Rectal smooth muscle tissue (tissue), 1 donor: Measurements from ENCODE around the gene ACIN1.

Source experiments
- H3K27ac ChIP-seq: one replicate; pipeline ENCODE4 v1.7.0; 2013; ENCODE audit warnings: low read depth, low read length, inconsistent platforms
- H3K27me3 ChIP-seq: one replicate; pipeline ENCODE4 v1.7.0; 2013; ENCODE audit warnings: low read length; ENCODE audit not compliant: control insufficient read depth, insufficient read depth
- H3K36me3 ChIP-seq: one replicate; pipeline ENCODE4 v1.7.0; 2013; ENCODE audit warnings: low read length; ENCODE audit not compliant: control insufficient read depth, insufficient read depth
- H3K4me1 ChIP-seq: one replicate; pipeline ENCODE4 v1.7.0; 2013; ENCODE audit warnings: low read length; ENCODE audit not compliant: control insufficient read depth, insufficient read depth
- H3K4me3 ChIP-seq: one replicate; pipeline ENCODE4 v1.7.0; 2013; ENCODE audit warnings: low read length
- H3K9ac ChIP-seq: one replicate; pipeline ENCODE4 v1.7.0; 2013; ENCODE audit warnings: low read length

The ACIN1 gene

DNA sequence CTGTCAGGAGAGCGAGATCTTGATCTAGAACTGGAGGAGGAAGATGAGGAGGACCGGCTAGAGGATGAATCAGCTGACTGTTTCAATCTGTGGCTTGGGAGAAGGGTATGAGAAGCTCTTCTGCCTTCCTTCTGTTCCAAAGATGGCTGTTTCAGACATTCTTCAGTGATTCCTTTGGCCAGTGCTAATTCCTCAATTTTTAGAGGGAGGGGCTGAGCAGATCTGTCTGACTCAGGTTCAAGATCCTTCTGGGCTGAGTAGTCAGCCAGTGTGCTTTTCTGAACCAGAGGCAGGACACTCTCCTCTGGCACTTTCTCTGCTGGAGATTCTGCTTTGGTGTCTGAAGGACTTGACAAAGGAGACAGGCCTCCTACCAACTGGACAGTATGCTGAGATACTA, 15.2 kb downstream of the ACIN1 start:
- no peak overlapping the region for H3K4me3 ChIP-seq
- peaks cover 49% of the 10 kb centered on the region for H3K36me3 ChIP-seq
- no peak overlapping the region for H3K9ac ChIP-seq
- H3K27me3 ChIP-seq = no peaks in the 10 kb centered on the region
- no peaks in the 10 kb centered on the region for H3K4me1 ChIP-seq
- no peak overlapping the region for H3K27ac ChIP-seq

DNA sequence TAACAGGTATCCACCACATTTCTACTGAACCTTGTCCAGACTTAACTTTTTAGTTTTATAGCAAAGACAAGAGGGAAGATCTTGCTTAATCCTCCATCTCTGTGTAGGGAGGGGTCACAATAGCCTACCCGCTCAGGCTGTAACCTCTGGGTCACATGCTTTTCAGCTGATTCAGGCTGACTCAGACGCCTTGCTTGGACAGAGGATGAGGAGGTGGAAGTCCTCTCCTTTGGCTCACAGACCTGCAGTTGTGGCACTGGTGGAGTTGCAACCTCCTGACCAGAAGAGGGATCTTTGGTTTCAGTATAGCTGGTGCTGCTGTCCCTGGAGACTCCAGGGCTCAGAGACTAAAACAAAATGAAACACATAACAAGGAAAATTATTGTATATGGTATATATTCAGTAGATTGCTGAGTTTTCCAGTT, 16.2 kb downstream of the ACIN1 start:
- H3K4me3 ChIP-seq = no peak overlapping the region
- H3K27me3 ChIP-seq = no peaks in the 10 kb centered on the region
- no peak overlapping the region for H3K9ac ChIP-seq
- H3K36me3 ChIP-seq = peaks cover 52% of the 10 kb centered on the region
- no peaks in the 10 kb centered on the region for H3K4me1 ChIP-seq
- no peak overlapping the region for H3K27ac ChIP-seq

DNA sequence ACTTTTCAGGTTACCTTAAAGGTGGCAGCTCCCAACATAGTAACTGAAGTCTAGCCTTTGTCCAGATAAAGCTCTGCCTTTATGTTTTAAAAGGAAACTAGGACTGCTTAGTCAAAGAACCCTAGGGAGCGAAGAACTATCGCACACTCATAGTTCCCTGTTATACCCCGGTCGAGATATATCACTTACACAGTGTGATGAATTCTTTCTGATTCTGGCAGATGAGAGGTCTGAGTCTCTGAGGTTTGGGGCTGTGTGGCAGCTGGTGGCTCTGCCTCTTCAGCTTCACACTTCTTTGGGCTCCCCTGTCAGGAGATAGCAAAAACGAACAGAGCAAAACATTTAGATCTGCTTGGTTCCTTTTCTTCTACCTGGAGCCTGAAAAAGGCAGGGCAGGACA, 17.0 kb downstream of the ACIN1 start:
- H3K9ac ChIP-seq = no peak overlapping the region
- H3K27ac ChIP-seq = no peak overlapping the region
- no peaks in the 10 kb centered on the region for H3K27me3 ChIP-seq
- H3K4me3 ChIP-seq = no peak overlapping the region
- H3K36me3 ChIP-seq = peaks cover 53% of the 10 kb centered on the region
- no peaks in the 10 kb centered on the region for H3K4me1 ChIP-seq

DNA sequence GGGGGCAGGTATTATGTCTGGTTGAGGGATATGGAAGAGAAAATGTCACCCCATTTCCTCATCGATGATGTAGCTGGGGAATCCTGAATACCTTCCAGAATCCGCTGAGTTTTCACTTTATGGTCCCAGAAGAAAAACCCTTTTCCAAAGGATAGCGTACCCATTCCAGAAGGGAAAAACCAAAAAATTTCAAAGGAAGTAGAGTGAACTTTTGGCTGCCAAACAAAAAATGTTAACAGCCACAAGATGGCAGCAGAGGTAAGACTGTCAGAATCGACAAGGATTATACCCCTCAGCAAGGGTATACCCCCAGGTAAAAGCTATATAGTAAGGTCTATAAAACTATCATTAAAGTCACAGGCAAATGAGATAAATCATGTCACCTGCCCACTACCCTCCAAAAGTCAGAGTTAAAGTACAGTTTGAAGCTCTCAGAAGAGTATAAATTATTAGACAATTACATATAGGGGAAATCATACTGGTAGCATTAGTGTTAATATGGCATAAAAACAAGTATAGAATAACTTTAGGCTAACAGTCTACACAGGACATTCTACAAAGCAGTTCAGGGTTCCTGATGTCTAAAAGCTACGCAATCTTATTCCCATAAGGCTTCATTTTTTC, 18.0 kb downstream of the ACIN1 start:
- Histone ChIP-seq H3K27me3 (no peaks in the 10 kb centered on the region), H3K27ac (no peak overlapping the region), H3K4me1 (peaks cover 7% of the 10 kb centered on the region), H3K4me3 (no peak overlapping the region), H3K36me3 (peaks cover 55% of the 10 kb centered on the region), H3K9ac (no peak overlapping the region)

DNA sequence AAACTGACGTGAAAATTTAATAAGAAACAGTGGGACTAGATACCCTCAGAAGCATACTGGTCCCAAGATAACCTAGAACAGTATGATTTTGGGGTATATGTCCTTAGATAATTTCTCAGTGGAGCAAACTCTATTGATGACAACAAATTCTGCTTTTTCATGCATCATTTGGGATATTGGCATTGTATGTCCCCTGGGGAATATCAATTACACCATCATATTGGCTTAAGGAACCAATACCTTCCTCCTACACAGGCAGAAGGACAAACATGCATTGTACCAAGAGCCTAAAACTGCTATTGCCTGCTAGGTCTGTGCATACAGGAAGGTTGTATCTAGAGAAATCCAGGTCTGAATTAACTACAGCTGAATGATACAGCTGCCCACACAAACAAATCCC, 20.0 kb downstream of the ACIN1 start:
- H3K27ac ChIP-seq = no peak overlapping the region
- H3K4me3 ChIP-seq = no peak overlapping the region
- peaks cover 41% of the 10 kb centered on the region for H3K36me3 ChIP-seq
- peaks cover 16% of the 10 kb centered on the region for H3K4me1 ChIP-seq
- no peaks in the 10 kb centered on the region for H3K27me3 ChIP-seq
- no peak overlapping the region for H3K9ac ChIP-seq

DNA sequence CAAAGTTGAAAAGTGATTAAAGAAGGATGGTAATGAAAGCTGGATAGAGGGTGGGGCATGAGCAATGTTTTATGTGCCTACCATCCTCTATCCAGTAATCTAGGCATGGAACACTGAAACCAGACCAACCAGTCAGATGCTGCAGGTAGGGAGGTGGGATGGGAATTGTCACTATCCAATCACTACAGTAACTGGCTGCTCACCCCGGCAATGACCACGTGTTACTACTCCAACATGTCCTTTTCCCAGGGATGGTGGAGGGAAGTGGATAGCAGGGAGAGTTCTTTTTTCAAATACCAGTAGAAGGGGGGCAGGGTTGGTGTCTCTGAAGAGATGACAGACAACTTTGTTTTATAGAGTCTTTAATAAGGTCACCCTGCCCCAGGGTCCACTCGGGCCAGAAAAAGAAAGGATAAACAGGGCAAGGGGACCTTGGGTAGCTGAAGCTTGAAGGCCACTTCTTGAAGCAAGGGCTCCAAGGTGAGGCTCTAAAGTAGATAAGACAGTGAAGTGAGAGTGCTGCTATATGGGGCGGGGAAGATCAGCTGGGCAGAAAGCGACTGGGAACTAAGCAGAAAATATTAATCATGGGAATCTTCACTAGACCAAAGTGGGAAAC, 22.9 kb downstream of the ACIN1 start:
- H3K4me3 ChIP-seq = peak overlapping the region; percentile 77
- peaks cover 33% of the 10 kb centered on the region for H3K36me3 ChIP-seq

DNA sequence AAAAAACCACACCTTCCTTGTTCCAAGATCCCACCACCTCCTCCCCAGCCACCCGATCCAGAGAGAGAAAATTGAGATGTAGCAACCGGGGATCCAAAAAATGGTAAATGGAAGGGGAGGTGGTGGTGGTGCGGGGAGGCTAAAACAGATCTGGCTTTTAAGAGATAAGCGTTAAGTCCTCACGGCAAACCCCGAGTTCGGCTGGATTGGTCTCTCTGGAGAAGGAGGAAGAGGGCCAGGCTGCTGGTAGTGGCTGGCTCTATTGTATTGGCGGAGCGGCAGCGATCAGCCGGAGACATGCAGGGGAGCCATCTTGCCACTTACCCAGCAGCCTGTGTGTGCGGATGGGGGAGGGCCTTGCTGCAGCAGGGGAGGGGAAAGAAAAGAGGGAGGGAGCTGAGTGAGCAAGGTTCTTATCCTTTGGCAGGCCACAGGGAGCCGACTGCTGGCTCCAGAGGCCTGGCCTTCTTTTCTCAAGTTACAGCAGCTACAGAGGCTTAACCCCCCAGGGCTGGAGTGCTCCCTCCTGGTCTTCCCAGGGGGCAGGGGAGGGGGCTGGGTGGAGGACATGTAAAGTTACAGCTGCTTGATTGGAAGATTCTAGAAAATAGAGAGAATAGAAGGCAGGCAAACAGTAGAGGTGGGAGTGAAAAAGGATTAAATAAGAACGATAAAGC, 23.6 kb downstream of the ACIN1 start:
- Histone ChIP-seq H3K4me1 (peaks cover 16% of the 10 kb centered on the region), H3K27ac (peak overlapping the region; percentile 75), H3K4me3 (peak overlapping the region; percentile 77), H3K36me3 (peaks cover 35% of the 10 kb centered on the region), H3K27me3 (no peaks in the 10 kb centered on the region), H3K9ac (peak overlapping the region; percentile 29)

More for the DNA sequence above, 22.9 kb downstream of the ACIN1 start:
- Histone ChIP-seq H3K9ac (peak overlapping the region; percentile 29), H3K27me3 (no peaks in the 10 kb centered on the region), H3K27ac (peak overlapping the region; percentile 75), H3K4me1 (peaks cover 16% of the 10 kb centered on the region)

DNA sequence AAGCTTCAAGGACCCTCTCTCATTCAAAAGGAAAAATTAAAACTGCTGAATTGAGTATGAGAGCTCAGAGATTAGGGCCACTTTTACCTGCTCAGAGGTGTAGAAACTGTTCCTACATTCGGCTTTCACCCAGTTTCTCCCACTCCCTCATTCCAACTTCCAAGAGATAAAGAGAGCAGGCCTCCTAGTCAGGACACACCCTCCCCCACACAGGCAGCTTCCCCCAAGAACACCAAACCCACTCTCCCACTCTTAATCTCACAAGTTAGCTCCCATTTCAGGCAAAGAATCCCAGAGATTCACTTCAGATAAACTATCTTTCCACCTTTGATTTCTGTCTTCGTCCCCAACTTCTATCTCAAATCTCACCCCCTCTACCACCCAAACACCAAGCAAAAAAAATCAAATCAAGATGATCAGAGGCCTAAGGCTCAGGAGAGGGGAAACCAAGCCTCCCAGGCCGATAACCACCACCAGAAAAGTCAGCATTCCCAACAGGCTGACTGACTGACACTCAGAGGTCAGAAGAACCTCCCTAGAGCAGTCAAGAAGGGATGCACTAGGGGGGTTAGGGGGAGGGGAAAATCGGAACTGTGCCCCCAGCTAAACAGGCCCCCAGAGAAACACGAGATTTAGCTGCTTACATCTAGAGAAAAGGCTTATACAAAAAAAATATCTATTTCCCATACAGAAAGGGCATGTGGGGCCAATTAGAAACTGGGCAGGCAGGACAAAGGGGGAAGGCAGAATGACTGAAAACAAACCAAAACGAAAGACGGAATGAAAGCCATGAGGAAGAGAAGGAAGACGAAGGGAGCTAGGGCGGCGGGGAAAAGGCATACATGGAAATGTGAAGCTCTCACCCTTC, 24.4 kb downstream of the ACIN1 start:
- Histone ChIP-seq H3K36me3 (peaks cover 37% of the 10 kb centered on the region), H3K27me3 (no peaks in the 10 kb centered on the region), H3K9ac (no peak overlapping the region), H3K4me1 (peaks cover 16% of the 10 kb centered on the region), H3K27ac (peak overlapping the region; percentile 75), H3K4me3 (peak overlapping the region; percentile 77)

DNA sequence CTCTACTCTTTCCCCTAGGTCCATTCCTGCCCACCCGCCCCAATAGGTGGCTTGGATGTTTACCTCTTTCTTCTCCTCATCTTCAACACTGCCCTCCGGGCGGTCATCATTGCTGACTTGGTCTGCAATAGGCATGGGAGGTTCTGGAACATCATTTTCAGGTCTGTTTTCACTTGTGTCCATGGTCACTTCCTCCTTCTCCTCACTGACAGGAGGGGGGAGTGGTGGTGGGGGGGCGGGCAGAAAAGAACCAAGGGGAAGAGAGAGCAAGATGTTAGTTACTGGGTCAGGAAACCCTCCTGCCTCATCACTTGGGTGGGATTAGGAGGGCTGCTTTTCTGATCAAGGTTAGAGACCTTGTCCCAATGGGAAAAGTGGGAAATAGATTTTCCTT, 25.5 kb downstream of the ACIN1 start:
- H3K4me1 ChIP-seq = peaks cover 16% of the 10 kb centered on the region
- no peaks in the 10 kb centered on the region for H3K27me3 ChIP-seq
- no peak overlapping the region for H3K4me3 ChIP-seq
- H3K27ac ChIP-seq = no peak overlapping the region
- H3K36me3 ChIP-seq = peaks cover 34% of the 10 kb centered on the region
- no peak overlapping the region for H3K9ac ChIP-seq

DNA sequence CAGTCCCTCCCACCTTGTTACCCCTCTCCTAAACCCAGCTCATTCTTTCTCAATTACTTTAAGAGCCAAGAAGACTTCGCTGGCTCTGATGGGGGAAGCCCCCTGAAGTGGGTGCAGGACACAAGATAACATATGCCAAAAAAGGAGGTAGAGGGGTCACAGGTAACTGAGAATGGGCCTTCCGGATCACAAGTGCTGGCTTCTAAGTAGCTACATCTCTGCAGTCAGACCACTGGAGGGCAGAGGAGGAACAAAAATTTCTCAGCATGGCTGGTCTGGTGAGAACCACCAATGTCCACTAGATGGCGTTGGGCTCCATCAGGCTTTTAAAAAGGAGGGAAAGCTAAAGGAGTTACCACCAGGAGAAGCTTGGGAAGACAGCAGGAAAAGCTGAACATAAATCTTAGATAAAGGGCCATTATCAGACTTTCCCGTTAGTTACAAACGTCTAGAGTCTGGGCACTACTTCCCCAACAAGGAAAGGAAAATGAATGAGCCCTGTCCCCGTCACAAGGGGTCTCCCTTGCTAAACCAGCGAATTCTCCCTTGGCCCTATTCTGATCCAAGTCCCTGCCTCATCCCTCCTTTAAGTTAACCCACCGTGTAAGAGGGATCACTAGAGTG, 26.0 kb downstream of the ACIN1 start:
- Histone ChIP-seq H3K27ac (no peak overlapping the region), H3K27me3 (no peaks in the 10 kb centered on the region), H3K36me3 (peaks cover 39% of the 10 kb centered on the region), H3K4me3 (no peak overlapping the region), H3K9ac (no peak overlapping the region), H3K4me1 (peaks cover 16% of the 10 kb centered on the region)

DNA sequence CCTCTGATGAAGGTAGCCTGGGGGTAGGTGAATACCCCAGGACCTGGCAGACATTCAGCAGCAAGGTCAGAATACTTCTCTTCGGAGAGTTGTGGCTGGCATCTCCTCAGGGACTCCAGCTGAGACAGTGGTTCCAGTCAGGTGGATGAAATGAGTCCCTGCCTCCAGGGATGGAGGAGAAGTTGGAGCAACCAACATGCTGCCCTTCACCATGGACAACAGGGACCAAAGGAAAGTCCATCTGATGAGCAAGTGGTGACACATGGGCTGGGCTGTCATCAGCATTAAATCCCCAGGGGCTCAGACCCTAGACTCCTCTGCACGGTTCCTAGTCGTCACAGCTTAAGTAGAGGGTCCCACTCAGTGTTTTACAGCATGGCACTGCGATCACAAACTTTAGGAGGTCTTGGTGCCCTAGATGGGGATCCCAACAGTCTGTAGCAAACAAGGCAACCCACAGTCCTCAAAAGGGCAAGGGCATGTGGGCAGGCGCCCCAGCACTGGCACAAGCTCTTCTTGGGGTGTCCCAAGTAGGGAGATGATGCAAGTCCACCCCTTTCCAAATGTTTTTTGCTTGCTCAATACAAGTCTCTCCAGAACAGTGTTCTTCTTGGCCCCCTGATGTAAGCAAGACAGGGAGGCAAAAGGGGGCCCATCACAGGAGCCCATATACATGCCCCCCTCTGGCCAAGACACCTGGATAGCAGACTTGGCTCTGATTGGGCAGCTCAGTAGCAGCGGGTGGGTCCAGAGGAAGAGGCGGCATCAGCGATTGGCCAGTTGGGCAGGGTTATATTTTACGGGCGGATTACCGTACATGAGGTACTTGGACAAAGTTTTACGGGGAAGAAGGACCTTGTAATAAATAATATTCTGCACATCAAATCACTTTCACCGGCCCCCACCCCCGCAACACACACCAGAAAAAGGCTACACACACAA, 26.8 kb downstream of the ACIN1 start:
- no peak overlapping the region for H3K27ac ChIP-seq

More for the DNA sequence above, 26.8 kb downstream of the ACIN1 start:
- no peak overlapping the region for H3K4me3 ChIP-seq
- no peak overlapping the region for H3K9ac ChIP-seq
- peaks cover 46% of the 10 kb centered on the region for H3K36me3 ChIP-seq
- H3K27me3 ChIP-seq = no peaks in the 10 kb centered on the region
- peaks cover 16% of the 10 kb centered on the region for H3K4me1 ChIP-seq
